B cell (primary cell): ENCODE results near the gene PES1.

Experiments used
- CTCF ChIP-seq: fragments of 200-600 bp; IDR thresholded peaks from one replicate; pipeline ENCODE4 v1.8.0; 2022; ENCODE audit warnings: antibody characterized with exemption, mild to moderate bottlenecking
- EZH2 ChIP-seq: IDR thresholded peaks from 2 replicates; pipeline ENCODE4 v1.6.1; 2012; ENCODE audit warnings: borderline replicate concordance, low read depth, mild to moderate bottlenecking, moderate library complexity, low read length; ENCODE audit not compliant: insufficient read depth, poor library complexity, severe bottlenecking

- no peak for TF ChIP-seq CTCF
- no peak for TF ChIP-seq EZH2
Measured at GRCh38 chr22:30601464-30601863, 9.8 kb upstream of the PES1 start.
